OCI-LY3 (cell line): Measurements from ENCODE around the gene TSPAN7.

Source experiments
- CTCF ChIP-seq: fragments of 200-600, 300-600 bp; sonication (generic); IDR thresholded peaks from 2 replicates; pipeline ENCODE4 v1.5.1; 2014; ENCODE audit warnings: antibody characterized with exemption, low read length, low read depth
- EZH2phosphoT487 ChIP-seq: fragments of 200-600 bp; shearing (Covaris generic); IDR thresholded peaks from 2 replicates; pipeline ENCODE4 v1.6.1; 2018; ENCODE audit warnings: antibody characterized with exemption, mixed run types, low read depth

DNA sequence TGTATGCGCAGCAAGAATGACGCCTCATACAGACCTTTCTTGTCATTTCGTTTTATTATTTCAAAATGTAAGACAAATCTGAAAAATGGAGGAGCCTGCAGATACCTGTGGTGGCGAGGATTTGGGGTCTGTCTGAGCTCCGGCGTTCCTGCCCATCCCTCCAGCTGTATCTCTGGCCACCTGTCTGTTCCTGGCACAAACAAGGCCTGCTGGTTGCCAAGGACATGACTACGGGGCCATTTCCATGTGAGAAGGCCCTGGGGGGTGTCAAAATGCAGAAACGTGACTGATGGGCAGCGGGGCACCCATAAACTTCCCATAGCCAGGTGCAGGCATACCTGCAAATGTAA, 591 bp upstream of the TSPAN7 start:
- no peak for TF ChIP-seq CTCF
- TF ChIP-seq EZH2phosphoT487, result no peak
